Keratinocyte (primary cell): ENCODE data around the gene MCUB. TPM values are rescaled to one million over a fixed set of nuclear protein-coding genes. Genes with fewer than 3 reads are reported as not detected.

Source experiments
- DNase-seq: peaks from one replicate; pipeline ENCODE4 v3.0.0-alpha.2; 2011; ENCODE audit warnings: low read depth, missing footprints, low spot score
- FAIRE-seq: peaks from 2 replicates; lab custom pipeline; 2011; peaks lifted over from hg19 to GRCh38; lab: Jason Lieb, UNC
- H2AFZ ChIP-seq: 2 replicates; pipeline ENCODE4 v1.6.0; 2012; ENCODE audit warnings: low read length, control low read depth, inconsistent platforms; ENCODE audit not compliant: control insufficient read depth
- H3K27ac ChIP-seq: 2 replicates; pipeline ENCODE4 v1.5.1; 2011; ENCODE audit warnings: low read length; ENCODE audit not compliant: control insufficient read depth, insufficient read depth
- H3K27me3 ChIP-seq: 3 replicates; pipeline ENCODE4 v1.6.0; 2011; ENCODE audit warnings: low read length; ENCODE audit not compliant: control insufficient read depth, insufficient read depth; ENCODE audit errors: extremely low read depth
- H3K36me3 ChIP-seq, 2 experiments: 2 replicates in 1 of 2; 3 replicates in 1 of 2; pipeline ENCODE4 v1.5.1; 2011; ENCODE audit warnings: low read length in 2 of 2, mild to moderate bottlenecking in 1 of 2; ENCODE audit not compliant: control insufficient read depth in 2 of 2, insufficient read depth in 2 of 2; ENCODE audit errors: extremely low read depth in 1 of 2
- H3K4me1 ChIP-seq: 3 replicates; pipeline ENCODE4 v1.5.1; 2011; ENCODE audit warnings: low read length; ENCODE audit not compliant: control insufficient read depth, insufficient read depth; ENCODE audit errors: extremely low read depth
- H3K4me2 ChIP-seq: 3 replicates; pipeline ENCODE4 v1.6.0; 2011; ENCODE audit warnings: low read depth, low read length; ENCODE audit not compliant: control insufficient read depth, insufficient read depth; ENCODE audit errors: extremely low read depth
- H3K4me3 ChIP-seq, 3 experiments: fragments of 200-600 bp in 1 of 3; sonication (generic) in 1 of 3; 2 replicates in 2 of 3; 3 replicates in 1 of 3; pipeline ENCODE4 v1.5.1; 2011 to 2016; ENCODE audit warnings: low read length in 3 of 3, mild to moderate bottlenecking in 3 of 3, control low read depth in 2 of 3, inconsistent platforms in 1 of 3, low read depth in 1 of 3, mixed read lengths in 1 of 3, mixed run types in 1 of 3, moderate library complexity in 1 of 3; ENCODE audit not compliant: control insufficient read depth in 2 of 3, insufficient read depth in 2 of 3; ENCODE audit errors: extremely low read depth in 1 of 3
- H3K79me2 ChIP-seq: 2 replicates; pipeline ENCODE4 v1.6.0; 2012; ENCODE audit warnings: low read length; ENCODE audit not compliant: control insufficient read depth, insufficient read depth
- H3K9ac ChIP-seq: 3 replicates; pipeline ENCODE4 v1.6.0; 2011; ENCODE audit warnings: low read length; ENCODE audit not compliant: control insufficient read depth, insufficient read depth; ENCODE audit errors: extremely low read depth
- H3K9me1 ChIP-seq: 3 replicates; pipeline ENCODE4 v1.6.0; 2011; ENCODE audit warnings: low read length; ENCODE audit not compliant: control insufficient read depth, insufficient read depth; ENCODE audit errors: extremely low read depth
- H3K9me3 ChIP-seq: 2 replicates; pipeline ENCODE4 v1.5.1; 2012; ENCODE audit warnings: low read depth, low read length; ENCODE audit not compliant: control insufficient read depth
- H4K20me1 ChIP-seq: 3 replicates; pipeline ENCODE4 v1.6.0; 2011; ENCODE audit warnings: low read length; ENCODE audit not compliant: control insufficient read depth, insufficient read depth; ENCODE audit errors: extremely low read depth
- EZH2 ChIP-seq: IDR thresholded peaks from one replicate; pipeline ENCODE4 v1.6.1; 2012; ENCODE audit warnings: inconsistent platforms, mild to moderate bottlenecking, low read length, moderate library complexity
- dilution Hi-C: fragments of 300-500 bp; cut with MboI; formaldehyde crosslinking; loops from one replicate; pipeline ENCODE4 v1.7.0; 2020; ENCODE audit warnings: low sequenced_read_pairs; ENCODE audit not compliant: extremely low pct_ligation_motif_present
- polyA plus RNA-seq, 5 experiments: library from polyadenylated mRNA; depleted of rRNA in 3 of 5; stranded (reverse) in 3 of 5; stranded (forward) in 1 of 5; unstranded in 1 of 5; fragments of >200 nt; gene quantifications; 1 replicate in 1 of 5; 2 replicates in 3 of 5; 3 replicates in 1 of 5; pipeline versions ENCODE4 v1.2.1 to v1.2.3, GENCODE V29; 2011 to 2012; ENCODE audit warnings: missing spikeins in 2 of 5, low read depth in 1 of 5, low replicate concordance in 1 of 5
- TF ChIP-seq, protein P1 (sequence below), 3 experiments: IDR thresholded peaks in 1 of 3; conservative IDR thresholded peaks in 1 of 3; optimal IDR thresholded peaks in 1 of 3; 2 replicates in 2 of 3; 3 replicates in 1 of 3; pipeline versions ENCODE3 to v1.5.1; 2011; ENCODE audit warnings: low read length in 3 of 3, mild to moderate bottlenecking in 3 of 3, moderate library complexity in 2 of 3, control low read depth in 1 of 3, inconsistent platforms in 1 of 3; ENCODE audit not compliant: insufficient read depth in 2 of 3; ENCODE audit errors: extremely low read depth in 1 of 3

Gene MCUB
- polyA plus RNA-seq, 1 donor (not counting 4 experiments of a cell fraction or from before 2014, with no cell fraction given): 20.3 TPM

DNA sequence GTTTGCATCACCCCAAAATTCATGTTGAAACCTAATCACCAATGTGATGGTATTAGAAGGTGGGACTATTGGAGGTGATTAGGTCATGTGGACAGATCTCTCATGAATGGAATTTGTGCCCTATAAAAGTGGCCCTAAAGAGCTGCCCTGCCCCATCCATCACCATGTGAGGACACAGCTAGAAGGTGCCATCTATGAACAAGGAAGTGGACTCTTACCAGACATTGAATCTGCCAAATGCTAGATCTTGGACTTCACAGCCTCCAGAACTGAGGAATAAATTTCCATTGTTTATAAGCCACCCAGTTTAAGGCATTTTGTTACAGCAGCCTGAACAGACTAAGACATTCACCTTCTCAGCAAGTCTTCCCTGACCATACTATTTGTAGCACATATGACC is 162.3 kb downstream of the MCUB start:
- Histone ChIP-seq H3K4me2 (no peak overlapping the region), H3K4me3 (no peak overlapping the region), H4K20me1 (no peaks in the 10 kb centered on the region), H3K27ac (no peak overlapping the region), H3K79me2 (peaks cover 31% of the 10 kb centered on the region), H3K9me1 (no peaks in the 10 kb centered on the region), H3K9ac (no peak overlapping the region), H2AFZ (no peak overlapping the region), H3K27me3 (no peaks in the 10 kb centered on the region), H3K4me1 (no peaks in the 10 kb centered on the region), H3K36me3 (peaks cover 0 to 10% of the 10 kb centered on the region in 2 experiments), H3K9me3 (no peaks in the 10 kb centered on the region)
- no peak for FAIRE-seq
- dilution Hi-C loops: no loop called here
- TF ChIP-seq EZH2: no peak
- TF ChIP-seq, protein P1, sequence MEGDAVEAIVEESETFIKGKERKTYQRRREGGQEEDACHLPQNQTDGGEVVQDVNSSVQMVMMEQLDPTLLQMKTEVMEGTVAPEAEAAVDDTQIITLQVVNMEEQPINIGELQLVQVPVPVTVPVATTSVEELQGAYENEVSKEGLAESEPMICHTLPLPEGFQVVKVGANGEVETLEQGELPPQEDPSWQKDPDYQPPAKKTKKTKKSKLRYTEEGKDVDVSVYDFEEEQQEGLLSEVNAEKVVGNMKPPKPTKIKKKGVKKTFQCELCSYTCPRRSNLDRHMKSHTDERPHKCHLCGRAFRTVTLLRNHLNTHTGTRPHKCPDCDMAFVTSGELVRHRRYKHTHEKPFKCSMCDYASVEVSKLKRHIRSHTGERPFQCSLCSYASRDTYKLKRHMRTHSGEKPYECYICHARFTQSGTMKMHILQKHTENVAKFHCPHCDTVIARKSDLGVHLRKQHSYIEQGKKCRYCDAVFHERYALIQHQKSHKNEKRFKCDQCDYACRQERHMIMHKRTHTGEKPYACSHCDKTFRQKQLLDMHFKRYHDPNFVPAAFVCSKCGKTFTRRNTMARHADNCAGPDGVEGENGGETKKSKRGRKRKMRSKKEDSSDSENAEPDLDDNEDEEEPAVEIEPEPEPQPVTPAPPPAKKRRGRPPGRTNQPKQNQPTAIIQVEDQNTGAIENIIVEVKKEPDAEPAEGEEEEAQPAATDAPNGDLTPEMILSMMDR (optimal IDR thresholded peaks at IDR 0.05 in 1 of 3, IDR thresholded peaks at IDR 0.05 in 1 of 3, conservative IDR thresholded peaks at IDR 0.05 in 1 of 3; ENCODE audit: extremely low read depth in 1 of 3, insufficient read depth in 2 of 3, low read length in 3 of 3): no peak
- DNase-seq: no peak

DNA sequence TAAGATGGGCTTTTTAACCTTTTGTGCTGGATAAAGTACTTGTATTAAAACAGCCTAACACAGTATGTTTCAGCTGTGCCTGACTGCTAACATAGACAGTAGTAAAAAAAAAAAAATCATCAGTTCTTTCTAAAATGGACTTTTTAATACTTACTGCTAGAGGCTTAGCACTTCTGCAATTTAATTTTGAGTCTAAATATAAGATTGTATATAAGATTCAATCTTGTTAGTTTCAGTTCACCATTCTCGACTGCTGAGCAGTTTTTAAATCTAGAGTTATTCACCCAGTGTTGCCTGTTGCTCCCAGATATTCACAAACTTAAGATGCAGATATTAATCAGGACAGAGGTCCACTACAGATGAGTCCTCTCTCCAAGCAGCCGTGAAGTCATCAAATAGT is 163.1 kb downstream of the MCUB start:
- peaks cover 38% of the 10 kb centered on the region for H3K79me2 ChIP-seq
- no peak overlapping the region for H2AFZ ChIP-seq
- no peaks in the 10 kb centered on the region for H4K20me1 ChIP-seq
- H3K36me3 ChIP-seq: peaks cover 0 to 10% of the 10 kb centered on the region in 2 experiments
- dilution Hi-C loops: no loop called here
- no peak overlapping the region for H3K4me3 ChIP-seq
- H3K27ac ChIP-seq: no peak overlapping the region
- TF ChIP-seq, protein P1 (optimal IDR thresholded peaks at IDR 0.05 in 1 of 3, IDR thresholded peaks at IDR 0.05 in 1 of 3, conservative IDR thresholded peaks at IDR 0.05 in 1 of 3; ENCODE audit: extremely low read depth in 1 of 3, insufficient read depth in 2 of 3, low read length in 3 of 3): no peak
- no peak overlapping the region for H3K9ac ChIP-seq
- H3K4me2 ChIP-seq: no peak overlapping the region
- peaks cover 7% of the 10 kb centered on the region for H3K4me1 ChIP-seq
- DNase-seq: no peak
- no peaks in the 10 kb centered on the region for H3K9me1 ChIP-seq
- H3K9me3 ChIP-seq: no peaks in the 10 kb centered on the region
- H3K27me3 ChIP-seq: no peaks in the 10 kb centered on the region
- no peak for FAIRE-seq
